Pulmonary artery endothelial cell (primary cell): ENCODE measurements around the gene SMIM36. TPM values are rescaled to one million over a fixed set of nuclear protein-coding genes. Genes with fewer than 3 reads are reported as not detected.
"Not testable (repeated sequence)": the region's sequence is repeated elsewhere in the genome, so short reads cannot be mapped to it uniquely, and the experiment has no call there.

Experiments
- DNase-seq: peaks from one replicate; pipeline ENCODE4 v3.0.0-alpha.2; 2011; ENCODE audit warnings: low read depth, low spot score
- total RNA-seq: library from RNA; depleted of rRNA; stranded (reverse); fragments of >200 nt; gene quantifications from 2 replicates; pipeline ENCODE4 v1.2.3, GENCODE V29; 2014

Gene SMIM36
- total RNA-seq, result not detected in 2 replicates

GRCh38 chr17:55510986-55511721 is at the start of gene SMIM36:
TSS of gene SMIM36 (minus strand) at chr17:55511452.
- no peak for DNase-seq

- DNase-seq, result no peak
Measured at GRCh38 chr17:55555772-55556171, 44.5 kb upstream of the SMIM36 start.

- no peak for DNase-seq
Measured at GRCh38 chr17:55549140-55549539, 37.9 kb upstream of the SMIM36 start.

- no peak for DNase-seq
Measured at GRCh38 chr17:55546991-55547664, 35.9 kb upstream of the SMIM36 start.

GRCh38 chr17:55546481-55546880 is 35.2 kb upstream of the SMIM36 start:
- no peak for DNase-seq

GRCh38 chr17:55545806-55546205 is 34.6 kb upstream of the SMIM36 start:
- no peak for DNase-seq

- DNase-seq, result no peak
Measured at GRCh38 chr17:55543709-55544108, 32.5 kb upstream of the SMIM36 start.

- peak; percentile 30 for DNase-seq
Measured at GRCh38 chr17:55540414-55541091, 29.3 kb upstream of the SMIM36 start.

- DNase-seq, result peak; percentile 5
Measured at GRCh38 chr17:55536205-55536604, 25.0 kb upstream of the SMIM36 start.

GRCh38 chr17:55533608-55534007 is 22.4 kb upstream of the SMIM36 start:
- DNase-seq, result no peak

GRCh38 chr17:55532670-55533069 is 21.4 kb upstream of the SMIM36 start:
- no peak for DNase-seq

- no peak for DNase-seq
Measured at GRCh38 chr17:55531053-55531728, 19.9 kb upstream of the SMIM36 start.

GRCh38 chr17:55530064-55530463 is 18.8 kb upstream of the SMIM36 start:
- DNase-seq, result no peak

GRCh38 chr17:55527540-55528118 is 16.4 kb upstream of the SMIM36 start:
- peak; percentile 26 for DNase-seq

- DNase-seq, result no peak
Measured at GRCh38 chr17:55524440-55525220, 13.4 kb upstream of the SMIM36 start.

- DNase-seq, result not testable (repeated sequence)
Measured at GRCh38 chr17:55523032-55523431, 11.8 kb upstream of the SMIM36 start.

- DNase-seq, result no peak
Measured at GRCh38 chr17:55521186-55521585, 9.9 kb upstream of the SMIM36 start.

GRCh38 chr17:55520402-55520801 is 9.2 kb upstream of the SMIM36 start:
- no peak for DNase-seq

GRCh38 chr17:55518510-55518909 is 7.3 kb upstream of the SMIM36 start:
- no peak for DNase-seq

GRCh38 chr17:55513885-55514590 is 2.8 kb upstream of the SMIM36 start:
- DNase-seq, result peak; percentile 29
